Head of caudate nucleus (tissue), 42 donors: Measurements from ENCODE around the gene PTGES3.
"Not testable (repeated sequence)": the region's sequence is repeated elsewhere in the genome, so short reads cannot be mapped to it uniquely, and the experiment has no call there.

Experiments used
- DNase-seq, 42 donors: peaks; one replicate each; pipeline versions ENCODE4 v3.0.0 to v3.0.0-alpha.2; 2020 to 2021; ENCODE audit warnings: mixed read lengths in 7 of 42
- intact Hi-C: fragments of 100-400 bp; cut with DNase I; formaldehyde crosslinking; loops from one replicate; pipeline ENCODE4 v1.15.0; 2022

The PTGES3 gene

GRCh38 chr12:56688129-56688845, at the start of gene PTGES3:
TSS of gene PTGES3 (minus strand) at chr12:56688284. CDS start at chr12:56687999, 285 bp downstream.
- intact Hi-C loops: loop anchor here (2.0 to 5.0 kb wide), 2 partner anchors 37 to 51 kb away; partner anchors contain the start of gene NACA
- DNase-seq: peak; percentile 84 to 98 (median 93)

GRCh38 chr12:56728139-56728861, 40.2 kb upstream of the PTGES3 start:
- DNase-seq: no peak
- intact Hi-C loops: loop anchor here (10.0 kb wide), 1 partner anchor 93 kb away; the partner anchor contains the start of gene BAZ2A

GRCh38 chr12:56726196-56726675, 38.2 kb upstream of the PTGES3 start:
- intact Hi-C loops: loop anchor here (10.0 kb wide), 1 partner anchor 91 kb away; the partner anchor contains the start of gene BAZ2A
- DNase-seq: not testable (repeated sequence)

GRCh38 chr12:56725723-56726102, 37.6 kb upstream of the PTGES3 start:
- intact Hi-C loops: loop anchor here (2.0 to 10.0 kb wide), 2 partner anchors 37 to 91 kb away; partner anchors contain the start of genes BAZ2A and PTGES3
- no peak for DNase-seq

- intact Hi-C loops: loop anchor here (2.0 to 10.0 kb wide), 2 partner anchors 36 to 90 kb away; partner anchors contain the start of genes BAZ2A and PTGES3
- peak; percentile 98 to 100 (median 99) for DNase-seq
Measured at GRCh38 chr12:56724972-56725722, 37.1 kb upstream of the PTGES3 start, which contains the start of gene NACA. TSS of gene NACA (minus strand) at chr12:56725299. CDS start at chr12:56724521, 778 bp downstream.

- DNase-seq: peak in 10 of 42 donors; percentile 7 to 47 (median 20)
- intact Hi-C loops: loop anchor here (2.0 to 10.0 kb wide), 2 partner anchors 36 to 90 kb away; partner anchors contain the start of genes BAZ2A and PTGES3
Measured at GRCh38 chr12:56724701-56724971, 36.6 kb upstream of the PTGES3 start.

- intact Hi-C loops: loop anchor here (2.0 to 10.0 kb wide), 2 partner anchors 35 to 89 kb away; partner anchors contain the start of genes BAZ2A and PTGES3
- peak in 16 of 42 donors; percentile 2 to 68 (median 26) for DNase-seq
Measured at GRCh38 chr12:56723889-56724700, 36.0 kb upstream of the PTGES3 start.

- DNase-seq: no peak
- intact Hi-C loops: loop anchor here (10.0 kb wide), 1 partner anchor 89 kb away; the partner anchor contains the start of gene BAZ2A
Measured at GRCh38 chr12:56723352-56723751, 35.3 kb upstream of the PTGES3 start.

- intact Hi-C loops: loop anchor here (10.0 kb wide), 1 partner anchor 88 kb away; the partner anchor contains the start of gene BAZ2A
- no peak for DNase-seq
Measured at GRCh38 chr12:56722832-56723231, 34.7 kb upstream of the PTGES3 start.

- intact Hi-C loops: loop anchor here (10.0 kb wide), 1 partner anchor 87 kb away; the partner anchor contains the start of gene BAZ2A
- no peak for DNase-seq
Measured at GRCh38 chr12:56721721-56722120, 33.6 kb upstream of the PTGES3 start.

GRCh38 chr12:56721216-56721615, 33.1 kb upstream of the PTGES3 start:
- no peak for DNase-seq
- intact Hi-C loops: loop anchor here (10.0 kb wide), 1 partner anchor 86 kb away; the partner anchor contains the start of gene BAZ2A

- intact Hi-C loops: loop anchor here (10.0 kb wide), 1 partner anchor 86 kb away; the partner anchor contains the start of gene BAZ2A
- DNase-seq: no peak
Measured at GRCh38 chr12:56720731-56721151, 32.7 kb upstream of the PTGES3 start.

- intact Hi-C loops: no loop called here
Measured at GRCh38 chr12:56719056-56719455, 31.0 kb upstream of the PTGES3 start.

GRCh38 chr12:56718636-56719035, 30.6 kb upstream of the PTGES3 start:
- intact Hi-C loops: no loop called here
- DNase-seq: no peak

More at GRCh38 chr12:56719056-56719455, 31.0 kb upstream of the PTGES3 start:
- no peak for DNase-seq

- intact Hi-C loops: no loop called here
- no peak for DNase-seq
Measured at GRCh38 chr12:56718149-56718548, 30.1 kb upstream of the PTGES3 start.

GRCh38 chr12:56716933-56717880, 29.1 kb upstream of the PTGES3 start:
- intact Hi-C loops: no loop called here
- DNase-seq: peak in 1 of 42 donors; percentile 22

GRCh38 chr12:56716458-56716857, 28.4 kb upstream of the PTGES3 start:
- intact Hi-C loops: no loop called here
- peak in 1 of 42 donors; percentile 9 for DNase-seq
